Heart right ventricle (tissue), 16 donors: ENCODE data around the gene LCN1. TPM values are rescaled to one million over a fixed set of nuclear protein-coding genes. Genes with fewer than 3 reads are reported as not detected.

ENCODE experiments used
- ATAC-seq, 8 donors: fragments of 200-7000 bp; cut with Tn5 transposase; one replicate each; pipeline ENCODE4 v1.9.1; 2020; ENCODE audit warnings: mild to moderate bottlenecking in 8 of 8, moderate library complexity in 8 of 8, moderate number of reproducible peaks in 1 of 8
- DNase-seq, 2 donors: peaks; one replicate each; pipeline ENCODE4 v3.0.0-alpha.2; 2020
- H3K27ac ChIP-seq, 10 donors: fragments of 200-600 bp; sonication (generic) in 2 of 10; one replicate each; pipeline versions ENCODE4 v1.5.0 to v1.8.0; 2020 to 2022; ENCODE audit warnings: mild to moderate bottlenecking in 3 of 10
- H3K27me3 ChIP-seq, 7 donors: fragments of 200-600 bp; one replicate each; pipeline ENCODE4 v1.8.0; 2021 to 2022; ENCODE audit warnings: mild to moderate bottlenecking in 2 of 7
- H3K36me3 ChIP-seq, 9 donors: fragments of 200-600 bp; sonication (generic) in 1 of 9; one replicate each; pipeline versions ENCODE4 v1.5.0 to v1.8.0; 2020 to 2022; ENCODE audit warnings: mild to moderate bottlenecking in 2 of 9
- H3K4me1 ChIP-seq, 9 donors: fragments of 200-600 bp; sonication (generic) in 1 of 9; one replicate each; pipeline versions ENCODE4 v1.5.0 to v1.8.0; 2020 to 2022; ENCODE audit warnings: mild to moderate bottlenecking in 4 of 9
- H3K4me3 ChIP-seq, 10 donors: fragments of 200-600 bp; sonication (generic) in 2 of 10; one replicate each; pipeline versions ENCODE4 v1.5.0 to v1.8.0; 2020 to 2022; ENCODE audit warnings: mild to moderate bottlenecking in 7 of 10, moderate library complexity in 2 of 10
- H3K9me3 ChIP-seq, 11 donors: fragments of 200-600 bp in 10 of 11; sonication (generic) in 2 of 11; one replicate each; pipeline versions ENCODE4 v1.5.0 to v1.8.0; 2013 to 2022; ENCODE audit warnings: mild to moderate bottlenecking in 2 of 11, control low read depth in 1 of 11, moderate library complexity in 1 of 11
- WGBS, 2 donors: extraction: QIAGEN DNeasy Blood & Tissue Kit; methylation state at CpG; one replicate each; pipeline ENCODE4 v1.1.7; 2013; ENCODE audit warnings: inconsistent platforms in 1 of 2; 5-methylcytosine and 5-hydroxymethylcytosine counted together
- intact Hi-C, 10 donors: fragments of 100-400 bp; cut with DNase I; formaldehyde crosslinking; loops; one replicate each; pipeline versions ENCODE4 v1.11.1 to v1.14.2; 2022
- polyA plus RNA-seq, 2 donors: library from polyadenylated mRNA; stranded (reverse); fragments of 200-250 nt; gene quantifications; one replicate each; pipeline ENCODE4 v1.2.3, GENCODE V29; 2013
- total RNA-seq, 10 donors: library from RNA; stranded (reverse); fragmentation: NEBNext Ultra II Directional in 3 of 10; extraction: Animal tissue kit (Norgen Biotek cat#: 25700) in 3 of 10; gene quantifications; one replicate each; pipeline versions ENCODE4 v1.2.1 to v1.2.4, GENCODE V29; 2021 to 2023
- TF ChIP-seq, protein P1 (sequence below), 9 donors: fragments of 200-600 bp; sonication (generic) in 2 of 9; IDR thresholded peaks; one replicate each; pipeline versions ENCODE4 v1.5.0 to v1.8.0; 2021 to 2022; ENCODE audit warnings: antibody characterized with exemption in 9 of 9, mild to moderate bottlenecking in 5 of 9, moderate library complexity in 1 of 9
- donor health status: Arrhythmogenic right ventricular cardiomyopathy.
- donor health status: ischemic (EF 13 %, LVEDD 7.1; RV severe dilation, severe dysfunction).
- donor health status: healthy with polysubstance abuse.
- donor health status: DM: no; HTN: yes; CAD: no.
- donor health status: DM: no; HTN: no; CAD: no.
- donor health status: ischemic (EF 25% LVEDD 6.9; RV normal size, moderate dysfunction).
- donor health status: ischemic (EF 25% LVEDD 5.7; RV mildly dilated, moderate dysfunction).
- donor health status: healthy.
- donor health status: DM: yes; HTN: yes; CAD: no.
- donor health status: Ischemic cardiomyopathy.
- donor health status: ischemic (EF 35%, LVEDD 5.7; RV mildly dilated, moderate dysfunction).
- donor health status: nonischemic (EF 11% LVEDD 7.7; RV severe dilation, severe dysfunction).
- donor health status: DM: yes; HTN: yes; CAD: no.
- donor health status: PGD.
- donor health status: ischemic (EF 29% LVEDD 5.4; RV normal size, mild dysfunction).
- donor health status: nonischemic (EF 23%, LVEDD 6.1; RV moderate dilation, normal function).

Gene LCN1
- total and polyA plus RNA-seq, 12 donors, result 0.13 to 0.76 (median 0.32) TPM; not detected in 9

DNA sequence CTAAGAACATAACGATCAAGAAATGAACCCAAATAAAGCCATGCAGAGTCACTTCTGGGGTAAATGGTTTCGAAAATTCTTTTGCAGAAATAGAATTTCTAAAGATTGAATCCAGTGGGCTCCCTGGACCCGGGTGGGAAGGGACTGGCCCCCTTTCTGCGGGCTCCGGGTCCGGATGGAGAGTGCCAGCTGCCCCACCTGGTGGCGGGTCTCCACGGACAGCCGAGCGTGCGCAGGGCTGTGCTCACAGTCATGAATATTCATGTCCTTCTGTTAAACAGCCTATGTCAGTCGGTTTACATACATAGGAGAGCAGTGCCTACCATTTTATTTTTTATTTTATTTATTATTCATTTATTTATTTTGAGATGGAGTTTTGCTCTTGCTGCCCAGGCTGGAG is 46.3 kb upstream of the LCN1 start:
- intact Hi-C loops, result no loop called here
- Histone ChIP-seq H3K27ac (no peak overlapping the region), H3K4me3 (no peak overlapping the region), H3K27me3 (peaks cover 0 to 7% (median under 1%) of the 10 kb centered on the region in 7 donors), H3K9me3 (no peaks in the 10 kb centered on the region), H3K4me1 (peaks cover 0 to 9% (median 3%) of the 10 kb centered on the region in 9 donors), H3K36me3 (no peaks in the 10 kb centered on the region)
- no peak for ATAC-seq
- TF ChIP-seq, protein P1, sequence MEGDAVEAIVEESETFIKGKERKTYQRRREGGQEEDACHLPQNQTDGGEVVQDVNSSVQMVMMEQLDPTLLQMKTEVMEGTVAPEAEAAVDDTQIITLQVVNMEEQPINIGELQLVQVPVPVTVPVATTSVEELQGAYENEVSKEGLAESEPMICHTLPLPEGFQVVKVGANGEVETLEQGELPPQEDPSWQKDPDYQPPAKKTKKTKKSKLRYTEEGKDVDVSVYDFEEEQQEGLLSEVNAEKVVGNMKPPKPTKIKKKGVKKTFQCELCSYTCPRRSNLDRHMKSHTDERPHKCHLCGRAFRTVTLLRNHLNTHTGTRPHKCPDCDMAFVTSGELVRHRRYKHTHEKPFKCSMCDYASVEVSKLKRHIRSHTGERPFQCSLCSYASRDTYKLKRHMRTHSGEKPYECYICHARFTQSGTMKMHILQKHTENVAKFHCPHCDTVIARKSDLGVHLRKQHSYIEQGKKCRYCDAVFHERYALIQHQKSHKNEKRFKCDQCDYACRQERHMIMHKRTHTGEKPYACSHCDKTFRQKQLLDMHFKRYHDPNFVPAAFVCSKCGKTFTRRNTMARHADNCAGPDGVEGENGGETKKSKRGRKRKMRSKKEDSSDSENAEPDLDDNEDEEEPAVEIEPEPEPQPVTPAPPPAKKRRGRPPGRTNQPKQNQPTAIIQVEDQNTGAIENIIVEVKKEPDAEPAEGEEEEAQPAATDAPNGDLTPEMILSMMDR (IDR thresholded peaks at IDR 0.05), result peak in 7 of 9 donors; percentile 24 to 53 (median 47)
- 23 to 29% methylated on average over 12 of the region's 12 CpGs for WGBS, 2 donors
- no peak for DNase-seq

DNA sequence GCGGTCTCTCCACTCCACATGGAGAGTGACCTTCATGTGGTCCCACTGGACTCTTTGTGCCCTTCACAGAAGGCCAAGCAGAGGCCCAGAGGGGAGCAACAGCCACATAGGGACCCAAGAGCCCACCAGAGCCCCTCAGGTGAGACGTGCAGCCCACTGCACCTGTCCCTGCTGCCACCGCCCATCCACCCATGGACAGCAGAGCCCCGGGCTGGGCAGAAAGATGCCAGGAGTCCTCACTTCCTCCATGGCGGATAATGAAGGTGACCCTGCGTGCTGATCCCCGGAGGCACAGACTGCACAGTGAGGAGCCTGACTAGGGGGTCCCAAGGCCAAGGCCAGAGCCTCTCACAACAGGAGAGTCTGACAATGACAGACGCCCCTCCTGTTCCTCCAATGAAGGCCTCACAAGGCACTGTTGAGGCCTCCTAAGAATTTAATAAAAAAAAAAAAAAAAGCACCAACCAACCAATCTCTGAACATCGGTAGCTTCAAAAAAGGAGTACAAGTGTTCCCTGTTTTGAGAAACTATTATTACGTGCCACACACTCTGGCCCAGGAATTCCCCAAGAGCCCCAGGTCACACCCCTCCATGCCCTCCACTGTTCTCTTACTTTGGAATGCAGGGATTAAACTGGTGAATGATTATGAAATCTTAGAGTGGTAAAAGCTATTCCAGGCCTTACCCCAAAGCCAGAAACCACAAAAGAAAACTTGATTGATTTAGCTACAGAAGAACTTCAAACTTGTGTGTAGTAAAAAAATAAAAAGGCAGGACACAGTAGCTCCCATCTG is 44.5 kb upstream of the LCN1 start:
- intact Hi-C loops, result no loop called here
- DNase-seq (no peak), ATAC-seq (no peak)
- TF ChIP-seq, protein P1 (IDR thresholded peaks at IDR 0.05), result no peak
- no peak overlapping the region for H3K27ac ChIP-seq
- H3K4me3 ChIP-seq, result no peak overlapping the region
- peaks cover 5 to 24% (median 15%) of the 10 kb centered on the region in 9 donors for H3K4me1 ChIP-seq
- H3K36me3 ChIP-seq, result no peaks in the 10 kb centered on the region
- H3K9me3 ChIP-seq, result no peaks in the 10 kb centered on the region
- WGBS, 2 donors, result 86 to 95% methylated on average over 10 of the region's 10 CpGs
- peaks cover 0 to 24% (median 0%) of the 10 kb centered on the region in 7 donors for H3K27me3 ChIP-seq

DNA sequence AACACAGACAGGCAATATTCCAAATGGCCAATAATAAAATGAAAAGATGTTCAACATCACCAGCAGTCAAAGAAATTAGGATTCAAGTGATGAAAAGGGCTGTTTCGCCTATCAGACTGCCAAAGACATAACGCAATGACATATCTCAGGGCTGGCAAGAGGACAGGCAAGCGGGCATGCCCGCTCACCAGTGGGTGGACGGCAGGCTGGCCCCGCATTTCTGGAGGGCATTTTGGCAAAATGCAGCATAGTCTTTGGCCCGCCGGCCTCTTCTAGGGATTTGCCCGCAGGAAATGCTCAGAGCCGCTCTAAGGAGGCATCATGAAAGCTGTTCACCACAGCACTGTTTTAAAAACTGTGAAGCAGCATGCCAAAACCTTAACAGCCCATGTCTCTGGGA is 43.0 kb upstream of the LCN1 start:
- DNase-seq, result no peak
- H3K27me3 ChIP-seq, result peaks cover 0 to 25% (median 0%) of the 10 kb centered on the region in 7 donors
- intact Hi-C loops, result no loop called here
- ATAC-seq, result peak in 1 of 8 donors; percentile 12
- H3K36me3 ChIP-seq, result peaks cover 0 to 4% (median 0%) of the 10 kb centered on the region in 9 donors
- 58 to 62% methylated on average over 10 of the region's 10 CpGs for WGBS, 2 donors
- H3K9me3 ChIP-seq, result no peaks in the 10 kb centered on the region
- TF ChIP-seq, protein P1 (IDR thresholded peaks at IDR 0.05), result no peak
- peak overlapping the region in 4 of 10 donors; percentile 69 to 90 (median 84) for H3K27ac ChIP-seq
- peak overlapping the region in 2 of 10 donors; percentile 64 to 71 for H3K4me3 ChIP-seq
- H3K4me1 ChIP-seq, result peaks cover 5 to 29% (median 15%) of the 10 kb centered on the region in 9 donors

GRCh38 chr9:135478829-135479468 is 42.3 kb upstream of the LCN1 start:
- ATAC-seq (peak; percentile 42 to 72 (median 62)), DNase-seq (peak in 1 of 2 donors; percentile 27)
- Histone ChIP-seq H3K27me3 (peaks cover 0 to 25% (median 0%) of the 10 kb centered on the region in 7 donors), H3K36me3 (peaks cover 0 to 11% (median under 1%) of the 10 kb centered on the region in 9 donors), H3K4me3 (peak overlapping the region; percentile 45 to 75 (median 63)), H3K4me1 (peaks cover 5 to 29% (median 15%) of the 10 kb centered on the region in 9 donors), H3K27ac (peak overlapping the region; percentile 48 to 90 (median 73)), H3K9me3 (no peaks in the 10 kb centered on the region)
- TF ChIP-seq, protein P1 (IDR thresholded peaks at IDR 0.05), result peak in 2 of 9 donors; percentile 4 to 30
- intact Hi-C loops, result no loop called here
- WGBS, 2 donors, result 2 to 3% methylated on average over 45 to 59 of the region's 64 CpGs
